ENCODE results near the gene TPGS1.

DNA sequence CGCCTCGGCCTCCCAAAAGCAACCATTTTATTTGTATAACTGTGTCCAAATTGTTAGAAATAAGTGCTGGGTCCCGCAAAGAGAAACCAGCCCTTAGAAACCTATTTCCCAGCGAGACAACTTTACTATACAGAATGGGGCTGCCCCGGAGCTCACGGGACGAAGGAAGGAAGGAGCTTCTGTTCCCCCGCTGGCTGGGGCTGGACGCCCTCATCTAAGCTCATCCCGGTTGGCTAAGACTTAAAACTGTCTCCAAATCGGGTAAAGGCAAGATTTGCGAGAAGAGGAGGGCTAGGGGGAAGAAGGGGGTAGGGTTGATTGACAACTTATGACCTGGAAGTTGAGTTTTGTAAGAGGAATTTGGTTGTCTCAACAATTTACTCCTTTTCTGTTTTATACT, 52.8 kb downstream of the TPGS1 start:
- TF ChIP-seq, protein P1, sequence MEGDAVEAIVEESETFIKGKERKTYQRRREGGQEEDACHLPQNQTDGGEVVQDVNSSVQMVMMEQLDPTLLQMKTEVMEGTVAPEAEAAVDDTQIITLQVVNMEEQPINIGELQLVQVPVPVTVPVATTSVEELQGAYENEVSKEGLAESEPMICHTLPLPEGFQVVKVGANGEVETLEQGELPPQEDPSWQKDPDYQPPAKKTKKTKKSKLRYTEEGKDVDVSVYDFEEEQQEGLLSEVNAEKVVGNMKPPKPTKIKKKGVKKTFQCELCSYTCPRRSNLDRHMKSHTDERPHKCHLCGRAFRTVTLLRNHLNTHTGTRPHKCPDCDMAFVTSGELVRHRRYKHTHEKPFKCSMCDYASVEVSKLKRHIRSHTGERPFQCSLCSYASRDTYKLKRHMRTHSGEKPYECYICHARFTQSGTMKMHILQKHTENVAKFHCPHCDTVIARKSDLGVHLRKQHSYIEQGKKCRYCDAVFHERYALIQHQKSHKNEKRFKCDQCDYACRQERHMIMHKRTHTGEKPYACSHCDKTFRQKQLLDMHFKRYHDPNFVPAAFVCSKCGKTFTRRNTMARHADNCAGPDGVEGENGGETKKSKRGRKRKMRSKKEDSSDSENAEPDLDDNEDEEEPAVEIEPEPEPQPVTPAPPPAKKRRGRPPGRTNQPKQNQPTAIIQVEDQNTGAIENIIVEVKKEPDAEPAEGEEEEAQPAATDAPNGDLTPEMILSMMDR (IDR thresholded peaks at IDR 0.05), result no peak
- TF ChIP-seq EP300 (IDR thresholded peaks at IDR 0.05) (no peak), POLR2A (IDR thresholded peaks at IDR 0.05) (no peak), POLR2AphosphoS5 (IDR thresholded peaks at IDR 0.05) (no peak)
